ENCODE data around the gene SLC49A3.

Gene SLC49A3

GRCh38 chr4:666436-666810 lies 22.5 kb downstream of the SLC49A3 start:
- no peak for TF ChIP-seq CTCF (IDR thresholded peaks at IDR 0.05; ENCODE audit: borderline replicate concordance, insufficient read depth, low read depth, low read length)

GRCh38 chr4:665751-666435 lies 23.1 kb downstream of the SLC49A3 start:
- no peak for TF ChIP-seq CTCF (IDR thresholded peaks at IDR 0.05; ENCODE audit: borderline replicate concordance, insufficient read depth, low read depth, low read length)

More at GRCh38 chr4:666436-666810, 22.5 kb downstream of the SLC49A3 start:
- H3K4me3 ChIP-seq (ENCODE audit: low read depth, low read length), result no peak overlapping the region

GRCh38 chr4:665381-665750 lies 23.6 kb downstream of the SLC49A3 start:
- TF ChIP-seq CTCF (IDR thresholded peaks at IDR 0.05; ENCODE audit: borderline replicate concordance, insufficient read depth, low read depth, low read length), result no peak
- H3K4me3 ChIP-seq (ENCODE audit: low read depth, low read length), result no peak overlapping the region

More at GRCh38 chr4:665751-666435, 23.1 kb downstream of the SLC49A3 start:
- H3K4me3 ChIP-seq (ENCODE audit: low read depth, low read length), result no peak overlapping the region

- TF ChIP-seq CTCF (IDR thresholded peaks at IDR 0.05; ENCODE audit: borderline replicate concordance, insufficient read depth, low read depth, low read length), result no peak
- H3K4me3 ChIP-seq (ENCODE audit: low read depth, low read length), result no peak overlapping the region
Observed at GRCh38 chr4:664713-665231, 24.2 kb downstream of the SLC49A3 start.

GRCh38 chr4:663438-664428 lies 25.2 kb downstream of the SLC49A3 start:
- no peak overlapping the region for H3K4me3 ChIP-seq (ENCODE audit: low read depth, low read length)
- no peak for TF ChIP-seq CTCF (IDR thresholded peaks at IDR 0.05; ENCODE audit: borderline replicate concordance, insufficient read depth, low read depth, low read length)

- no peak overlapping the region for H3K4me3 ChIP-seq (ENCODE audit: low read depth, low read length)
- TF ChIP-seq CTCF (IDR thresholded peaks at IDR 0.05; ENCODE audit: borderline replicate concordance, insufficient read depth, low read depth, low read length), result no peak
Observed at GRCh38 chr4:663046-663437, 25.9 kb downstream of the SLC49A3 start.

Measured in GM12875 (cell line).